BE2C (cell line): ENCODE measurements around the gene TSPAN32.

Experiments
- DNase-seq: peaks from one replicate; pipeline ENCODE4 v3.0.0-alpha.2; 2020
- H3K27me3 ChIP-seq: fragments of 250-450 bp; sonication (Bioruptor Pico); 2 replicates; pipeline ENCODE4 v1.5.1; 2020; ENCODE audit warnings: mild to moderate bottlenecking
- H3K36me3 ChIP-seq: fragments of 250-450 bp; sonication (Bioruptor Pico); 2 replicates; pipeline ENCODE4 v1.5.1; 2020; ENCODE audit warnings: mild to moderate bottlenecking
- H3K4me1 ChIP-seq: fragments of 250-450 bp; sonication (Bioruptor Pico); 2 replicates; pipeline ENCODE4 v1.5.1; 2020
- H3K4me3 ChIP-seq: 2 replicates; pipeline ENCODE4 v1.5.1; 2011; ENCODE audit warnings: low read depth, low read length
- H3K9me3 ChIP-seq: fragments of 250-450 bp; sonication (Bioruptor Pico); 2 replicates; pipeline ENCODE4 v1.5.1; 2020
- CTCF ChIP-seq: IDR thresholded peaks from 2 replicates; pipeline ENCODE4 v1.5.1; 2012; ENCODE audit warnings: mild to moderate bottlenecking, low read depth, low read length

TSPAN32 gene

GRCh38 chr11:2315395-2316168 is 13.8 kb downstream of the TSPAN32 start:
- no peaks in the 10 kb centered on the region for H3K36me3 ChIP-seq
- H3K27me3 ChIP-seq: no peaks in the 10 kb centered on the region
- H3K9me3 ChIP-seq: no peaks in the 10 kb centered on the region
- no peak for DNase-seq
- no peak for TF ChIP-seq CTCF
- no peak overlapping the region for H3K4me3 ChIP-seq
- peaks cover 11% of the 10 kb centered on the region for H3K4me1 ChIP-seq

GRCh38 chr11:2316169-2316962 is 14.6 kb downstream of the TSPAN32 start:
- Histone ChIP-seq H3K9me3 (no peaks in the 10 kb centered on the region), H3K4me1 (peaks cover 11% of the 10 kb centered on the region), H3K36me3 (no peaks in the 10 kb centered on the region), H3K27me3 (no peaks in the 10 kb centered on the region), H3K4me3 (no peak overlapping the region)
- no peak for DNase-seq
- no peak for TF ChIP-seq CTCF

GRCh38 chr11:2316963-2317244 is 15.1 kb downstream of the TSPAN32 start:
- Histone ChIP-seq H3K27me3 (no peaks in the 10 kb centered on the region), H3K9me3 (no peaks in the 10 kb centered on the region), H3K36me3 (no peaks in the 10 kb centered on the region), H3K4me3 (no peak overlapping the region), H3K4me1 (peaks cover 11% of the 10 kb centered on the region)
- TF ChIP-seq CTCF: no peak
- DNase-seq: no peak

- no peaks in the 10 kb centered on the region for H3K9me3 ChIP-seq
- H3K27me3 ChIP-seq: no peaks in the 10 kb centered on the region
- peaks cover 11% of the 10 kb centered on the region for H3K4me1 ChIP-seq
- TF ChIP-seq CTCF: no peak
- no peak for DNase-seq
- H3K4me3 ChIP-seq: no peak overlapping the region
- no peaks in the 10 kb centered on the region for H3K36me3 ChIP-seq
Observed at GRCh38 chr11:2317354-2318050, 15.7 kb downstream of the TSPAN32 start.

GRCh38 chr11:2318123-2318522 is 16.3 kb downstream of the TSPAN32 start:
- TF ChIP-seq CTCF: no peak
- H3K4me1 ChIP-seq: peaks cover 11% of the 10 kb centered on the region
- H3K9me3 ChIP-seq: no peaks in the 10 kb centered on the region
- DNase-seq: no peak
- H3K36me3 ChIP-seq: no peaks in the 10 kb centered on the region
- no peaks in the 10 kb centered on the region for H3K27me3 ChIP-seq
- H3K4me3 ChIP-seq: no peak overlapping the region
